BLaER1 (cell line): Measurements from ENCODE around the gene CRYBB3.
"Not testable (repeated sequence)": the region's sequence is repeated elsewhere in the genome, so short reads cannot be mapped to it uniquely, and the experiment has no call there.

Source experiments
- H3K27ac ChIP-seq: shearing (Covaris generic); formaldehyde crosslinking; 2 replicates; pipeline ENCODE4 v1.8.1; 2022
- H3K27me3 ChIP-seq: shearing (Covaris generic); formaldehyde crosslinking; 2 replicates; pipeline ENCODE4 v1.8.1; 2022
- H3K36me3 ChIP-seq: shearing (Covaris generic); formaldehyde crosslinking; 2 replicates; pipeline ENCODE4 v1.8.1; 2022
- H3K4me1 ChIP-seq: shearing (Covaris generic); formaldehyde crosslinking; 2 replicates; pipeline ENCODE4 v1.8.1; 2022
- H3K4me2 ChIP-seq: shearing (Covaris generic); formaldehyde crosslinking; 2 replicates; pipeline ENCODE4 v1.8.1; 2022
- H3K4me3 ChIP-seq: shearing (Covaris generic); formaldehyde crosslinking; 2 replicates; pipeline ENCODE4 v1.8.1; 2022
- H3K9ac ChIP-seq: shearing (Covaris generic); formaldehyde crosslinking; 2 replicates; pipeline ENCODE4 v1.8.1; 2022
- H3K9me3 ChIP-seq: shearing (Covaris generic); formaldehyde crosslinking; 2 replicates; pipeline ENCODE4 v1.8.1; 2022
- H4K20me1 ChIP-seq: shearing (Covaris generic); formaldehyde crosslinking; 2 replicates; pipeline ENCODE4 v1.8.1; 2022
- Cebpa-rat ChIP-seq: shearing (Covaris generic); IDR thresholded peaks from 2 replicates; pipeline ENCODE4 v1.8.1; 2022

The CRYBB3 gene

GRCh38 chr22:25176175-25176574 is 23.5 kb upstream of the CRYBB3 start:
- no peak overlapping the region for H3K27ac ChIP-seq
- peaks cover 18% of the 10 kb centered on the region for H3K9me3 ChIP-seq
- no peaks in the 10 kb centered on the region for H3K36me3 ChIP-seq
- TF ChIP-seq Cebpa-rat: no peak
- no peak overlapping the region for H3K9ac ChIP-seq
- no peaks in the 10 kb centered on the region; the same call in 1 of the 2 replicates for H3K27me3 ChIP-seq
- no peak overlapping the region for H3K4me2 ChIP-seq
- H4K20me1 ChIP-seq: 0 out of 2 replicates have a peak, but pooled peaks cover 12% of the 10 kb centered on the region
- no peak overlapping the region for H3K4me3 ChIP-seq
- peaks cover 19% of the 10 kb centered on the region for H3K4me1 ChIP-seq

GRCh38 chr22:25176799-25177198 is 22.9 kb upstream of the CRYBB3 start:
- no peaks in the 10 kb centered on the region; the same call in 1 of the 2 replicates for H3K27me3 ChIP-seq
- peaks cover 19% of the 10 kb centered on the region for H3K4me1 ChIP-seq
- TF ChIP-seq Cebpa-rat: no peak
- 0 out of 2 replicates have a peak, but pooled peaks cover 12% of the 10 kb centered on the region for H4K20me1 ChIP-seq
- no peak overlapping the region for H3K27ac ChIP-seq
- no peak overlapping the region for H3K4me2 ChIP-seq
- no peaks in the 10 kb centered on the region for H3K36me3 ChIP-seq
- H3K9ac ChIP-seq: no peak overlapping the region
- peaks cover 18% of the 10 kb centered on the region for H3K9me3 ChIP-seq
- no peak overlapping the region for H3K4me3 ChIP-seq

- Histone ChIP-seq H3K9me3 (peaks cover 18% of the 10 kb centered on the region), H3K36me3 (no peaks in the 10 kb centered on the region), H3K4me3 (no peak overlapping the region), H3K27ac (no peak overlapping the region), H4K20me1 (0 out of 2 replicates have a peak, but pooled peaks cover 12% of the 10 kb centered on the region), H3K9ac (no peak overlapping the region), H3K4me1 (peaks cover 19% of the 10 kb centered on the region), H3K4me2 (no peak overlapping the region), H3K27me3 (no peaks in the 10 kb centered on the region; the same call in 1 of the 2 replicates)
- TF ChIP-seq Cebpa-rat: no peak
These were observed 22.4 kb upstream of the CRYBB3 start for GRCh38 chr22:25177226-25177625.

GRCh38 chr22:25177895-25178294 is 21.8 kb upstream of the CRYBB3 start:
- Histone ChIP-seq H3K4me1 (peaks cover 22% of the 10 kb centered on the region), H3K36me3 (no peaks in the 10 kb centered on the region), H4K20me1 (0 out of 2 replicates have a peak, but pooled peaks cover 12% of the 10 kb centered on the region), H3K27me3 (no peaks in the 10 kb centered on the region; the same call in 1 of the 2 replicates), H3K4me2 (peak overlapping the region; percentile 74), H3K9me3 (peaks cover 18% of the 10 kb centered on the region), H3K9ac (no peak overlapping the region), H3K27ac (no peak overlapping the region), H3K4me3 (no peak overlapping the region)
- no peak for TF ChIP-seq Cebpa-rat

- Histone ChIP-seq H3K9me3 (peaks cover 18% of the 10 kb centered on the region), H3K4me2 (peak overlapping the region; percentile 74), H3K4me1 (peaks cover 25% of the 10 kb centered on the region), H4K20me1 (0 out of 2 replicates have a peak, but pooled peaks cover 12% of the 10 kb centered on the region)
- H3K27me3 ChIP-seq, H3K4me3 ChIP-seq, H3K27ac ChIP-seq, H3K36me3 ChIP-seq, H3K9ac ChIP-seq: not testable (repeated sequence)
These were observed 21.3 kb upstream of the CRYBB3 start for GRCh38 chr22:25178348-25178747.

GRCh38 chr22:25178869-25179631 is 20.6 kb upstream of the CRYBB3 start:
- Histone ChIP-seq H4K20me1 (0 out of 2 replicates have a peak, but pooled peaks cover 12% of the 10 kb centered on the region), H3K4me2 (peak overlapping the region; percentile 74), H3K4me1 (peaks cover 25% of the 10 kb centered on the region), H3K9me3 (peaks cover 18% of the 10 kb centered on the region), H3K4me3 (0 out of 2 replicates have a peak overlapping the region, but pooled peaks have one; percentile 36)
- not testable (repeated sequence) for H3K36me3 ChIP-seq, H3K9ac ChIP-seq, H3K27ac ChIP-seq, H3K27me3 ChIP-seq

- Histone ChIP-seq H3K9me3 (peaks cover 18% of the 10 kb centered on the region), H4K20me1 (0 out of 2 replicates have a peak, but pooled peaks cover 7% of the 10 kb centered on the region), H3K4me3 (no peak overlapping the region), H3K27ac (no peak overlapping the region), H3K36me3 (no peaks in the 10 kb centered on the region), H3K4me1 (peaks cover 25% of the 10 kb centered on the region), H3K27me3 (no peaks in the 10 kb centered on the region; the same call in 1 of the 2 replicates), H3K9ac (no peak overlapping the region), H3K4me2 (peak overlapping the region; percentile 24; the same call in 1 of the 2 replicates)
- TF ChIP-seq Cebpa-rat: no peak
These were observed 17.2 kb upstream of the CRYBB3 start for GRCh38 chr22:25182131-25183110.

GRCh38 chr22:25183949-25184619 is 15.6 kb upstream of the CRYBB3 start:
- Histone ChIP-seq H3K9me3 (peaks cover 18% of the 10 kb centered on the region), H3K27me3 (no peaks in the 10 kb centered on the region; the same call in 1 of the 2 replicates), H3K4me2 (no peak overlapping the region), H3K4me1 (peaks cover 11% of the 10 kb centered on the region), H4K20me1 (no peaks in the 10 kb centered on the region), H3K9ac (no peak overlapping the region), H3K27ac (no peak overlapping the region), H3K36me3 (no peaks in the 10 kb centered on the region), H3K4me3 (no peak overlapping the region)
- TF ChIP-seq Cebpa-rat: no peak

GRCh38 chr22:25186140-25186539 is 13.5 kb upstream of the CRYBB3 start:
- Histone ChIP-seq H3K27ac (no peak overlapping the region), H3K9ac (no peak overlapping the region), H3K4me3 (no peak overlapping the region), H4K20me1 (no peaks in the 10 kb centered on the region), H3K27me3 (no peaks in the 10 kb centered on the region), H3K4me2 (no peak overlapping the region), H3K4me1 (peaks cover 6% of the 10 kb centered on the region; the same call in 1 of the 2 replicates), H3K36me3 (no peaks in the 10 kb centered on the region), H3K9me3 (no peaks in the 10 kb centered on the region)
- no peak for TF ChIP-seq Cebpa-rat
